ENCODE data around the gene ATP6V1E1. TPM values are rescaled to one million over a fixed set of nuclear protein-coding genes. Genes with fewer than 3 reads are reported as not detected.

ATP6V1E1 gene
- total and polyA plus RNA-seq, 8 donors = 80.6 to 140 (median 95.1) TPM

DNA sequence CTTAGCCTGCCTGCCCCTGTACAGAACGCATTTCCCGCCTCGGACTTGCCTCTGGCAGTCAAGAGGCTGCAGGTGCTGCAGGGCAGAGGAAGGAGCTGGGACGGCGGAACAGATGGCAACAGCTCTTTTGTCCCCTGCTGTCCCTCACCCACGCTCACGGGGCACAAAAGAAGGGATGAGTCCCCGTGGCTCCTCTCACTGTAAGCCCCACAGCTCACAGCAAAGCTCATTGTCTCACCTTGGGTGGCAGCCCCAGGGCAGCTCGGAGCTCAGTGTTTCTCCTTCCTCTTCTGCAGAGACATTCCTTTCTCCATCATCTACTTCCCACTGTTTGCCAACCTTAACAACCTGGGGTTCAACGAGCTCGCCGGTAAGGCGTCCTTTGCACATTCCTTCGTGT, 40.9 kb downstream of the ATP6V1E1 start:
- ATAC-seq = no peak
- intact Hi-C loops (cut with DNase I) = no loop called here
- H3K9me3 ChIP-seq = no peaks in the 10 kb centered on the region

DNA sequence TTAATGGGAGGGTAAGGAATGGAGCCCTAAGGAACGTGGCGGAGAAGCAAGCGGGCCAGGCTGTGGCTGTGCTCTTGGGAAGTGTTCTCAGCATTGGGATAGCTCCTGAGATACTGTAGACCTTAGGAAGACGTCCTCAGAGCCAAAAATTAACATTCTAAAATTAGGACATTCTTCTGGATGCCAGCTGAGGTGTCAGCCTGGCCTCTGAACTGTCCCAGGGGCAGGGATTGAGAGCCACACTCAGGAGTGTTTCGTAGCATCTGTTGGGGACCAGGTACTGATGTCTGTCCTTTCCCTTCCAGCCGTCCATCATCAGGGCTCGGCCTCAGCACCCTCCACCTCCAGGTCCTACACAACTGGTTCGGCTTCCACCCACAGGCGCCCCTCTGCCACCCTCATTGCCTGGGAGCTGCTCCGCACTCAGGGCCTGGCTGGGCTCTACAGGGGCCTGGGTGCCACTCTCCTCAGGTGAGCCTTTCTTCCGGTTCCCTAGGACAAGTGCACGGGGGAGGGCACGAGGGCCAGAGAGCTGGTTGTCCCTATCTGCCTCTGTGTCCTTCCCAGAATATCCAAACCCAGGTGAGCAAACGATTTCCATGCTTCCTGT, 41.6 kb downstream of the ATP6V1E1 start:
- no peak for ATAC-seq
- TF ChIP-seq, protein P1, sequence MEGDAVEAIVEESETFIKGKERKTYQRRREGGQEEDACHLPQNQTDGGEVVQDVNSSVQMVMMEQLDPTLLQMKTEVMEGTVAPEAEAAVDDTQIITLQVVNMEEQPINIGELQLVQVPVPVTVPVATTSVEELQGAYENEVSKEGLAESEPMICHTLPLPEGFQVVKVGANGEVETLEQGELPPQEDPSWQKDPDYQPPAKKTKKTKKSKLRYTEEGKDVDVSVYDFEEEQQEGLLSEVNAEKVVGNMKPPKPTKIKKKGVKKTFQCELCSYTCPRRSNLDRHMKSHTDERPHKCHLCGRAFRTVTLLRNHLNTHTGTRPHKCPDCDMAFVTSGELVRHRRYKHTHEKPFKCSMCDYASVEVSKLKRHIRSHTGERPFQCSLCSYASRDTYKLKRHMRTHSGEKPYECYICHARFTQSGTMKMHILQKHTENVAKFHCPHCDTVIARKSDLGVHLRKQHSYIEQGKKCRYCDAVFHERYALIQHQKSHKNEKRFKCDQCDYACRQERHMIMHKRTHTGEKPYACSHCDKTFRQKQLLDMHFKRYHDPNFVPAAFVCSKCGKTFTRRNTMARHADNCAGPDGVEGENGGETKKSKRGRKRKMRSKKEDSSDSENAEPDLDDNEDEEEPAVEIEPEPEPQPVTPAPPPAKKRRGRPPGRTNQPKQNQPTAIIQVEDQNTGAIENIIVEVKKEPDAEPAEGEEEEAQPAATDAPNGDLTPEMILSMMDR (IDR thresholded peaks at IDR 0.05) = no peak

More for the DNA sequence above, 40.9 kb downstream of the ATP6V1E1 start:
- H3K27me3 ChIP-seq = no peaks in the 10 kb centered on the region
- H3K4me3 ChIP-seq = no peak overlapping the region
- H3K36me3 ChIP-seq = peaks cover 0 to 30% of the 10 kb centered on the region in 2 donors
- TF ChIP-seq, protein P1 (IDR thresholded peaks at IDR 0.05) = no peak
- no peak overlapping the region for H3K27ac ChIP-seq
- no peak for DNase-seq
- no peaks in the 10 kb centered on the region for H3K4me1 ChIP-seq

DNA sequence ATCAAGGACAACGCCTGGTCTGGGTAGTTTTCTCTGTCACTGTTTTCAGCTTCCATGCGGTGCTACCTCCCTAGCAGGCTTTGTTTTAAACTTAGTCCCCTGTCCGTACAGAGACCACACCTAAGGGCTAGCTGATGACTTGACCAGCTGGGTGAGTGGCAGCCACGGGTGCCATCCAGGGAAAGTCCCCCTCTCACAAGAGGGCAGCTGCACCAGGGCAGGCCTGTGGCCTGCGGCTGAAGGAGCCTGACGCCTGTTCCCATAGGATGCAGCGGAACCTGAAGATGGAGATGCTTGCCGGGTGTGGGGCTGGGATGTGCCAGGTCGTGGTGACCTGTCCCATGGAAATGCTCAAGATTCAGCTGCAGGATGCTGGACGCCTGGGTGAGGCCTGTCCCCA, 45.4 kb downstream of the ATP6V1E1 start:
- Histone ChIP-seq H3K27me3 (no peaks in the 10 kb centered on the region), H3K27ac (no peak overlapping the region), H3K4me1 (no peaks in the 10 kb centered on the region), H3K9me3 (no peaks in the 10 kb centered on the region), H3K36me3 (no peaks in the 10 kb centered on the region), H3K4me3 (no peak overlapping the region)
- TF ChIP-seq, protein P1 (IDR thresholded peaks at IDR 0.05) = no peak
- intact Hi-C loops (cut with DNase I) = no loop called here
- DNase-seq (no peak), ATAC-seq (no peak)

More for the DNA sequence above, 41.6 kb downstream of the ATP6V1E1 start:
- no peak overlapping the region for H3K27ac ChIP-seq
- no peaks in the 10 kb centered on the region for H3K4me1 ChIP-seq
- no peak overlapping the region for H3K4me3 ChIP-seq
- no peak for DNase-seq
- H3K36me3 ChIP-seq = peaks cover 0 to 23% of the 10 kb centered on the region in 2 donors
- H3K27me3 ChIP-seq = no peaks in the 10 kb centered on the region
- H3K9me3 ChIP-seq = no peaks in the 10 kb centered on the region
- intact Hi-C loops (cut with DNase I) = no loop called here

DNA sequence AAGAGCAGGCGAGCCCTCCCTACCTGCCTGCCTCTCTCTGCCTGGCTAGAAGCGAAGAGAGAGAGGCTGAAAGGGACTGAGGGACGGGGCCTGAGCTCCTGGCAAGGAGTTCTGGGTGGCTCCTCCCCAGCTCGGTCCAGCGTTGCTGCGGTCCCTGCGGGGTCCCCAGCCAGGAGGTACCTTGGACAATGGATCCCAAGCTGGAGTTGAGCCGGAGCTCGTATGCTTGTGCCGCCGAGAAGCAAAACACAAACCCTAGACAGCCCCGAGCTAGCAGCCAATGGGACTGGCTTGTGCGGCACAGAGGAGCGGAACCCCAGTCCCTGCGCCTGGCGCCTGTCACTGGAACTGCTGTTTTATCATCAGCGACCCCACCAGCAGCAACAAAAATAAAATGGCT, 46.9 kb downstream of the ATP6V1E1 start:
- TF ChIP-seq, protein P1 (IDR thresholded peaks at IDR 0.05) = no peak
- H3K27me3 ChIP-seq = no peaks in the 10 kb centered on the region
- no peak overlapping the region for H3K4me3 ChIP-seq
- intact Hi-C loops (cut with DNase I) = no loop called here
- no peaks in the 10 kb centered on the region for H3K36me3 ChIP-seq
- no peaks in the 10 kb centered on the region for H3K9me3 ChIP-seq
- no peak overlapping the region for H3K27ac ChIP-seq
- no peak for DNase-seq
- ATAC-seq = no peak
- H3K4me1 ChIP-seq = no peaks in the 10 kb centered on the region

DNA sequence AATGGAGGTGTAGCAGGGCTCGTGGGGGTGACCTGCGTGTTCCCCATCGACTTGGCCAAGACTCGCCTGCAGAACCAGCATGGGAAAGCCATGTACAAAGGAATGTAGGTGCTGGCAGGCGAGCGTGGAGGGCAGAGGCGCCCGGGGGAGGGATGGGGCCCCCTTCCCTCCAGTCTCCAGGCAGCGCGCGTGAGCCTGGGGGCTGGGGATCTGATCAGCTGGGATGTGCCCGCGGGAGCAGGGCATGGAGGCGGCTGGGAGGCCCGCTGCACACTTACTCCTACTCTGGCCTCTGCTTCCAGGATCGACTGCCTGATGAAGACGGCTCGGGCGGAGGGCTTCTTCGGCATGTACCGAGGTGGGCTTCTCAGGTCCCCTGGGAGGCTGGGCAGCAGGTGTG, 47.5 kb downstream of the ATP6V1E1 start:
- Histone ChIP-seq H3K9me3 (no peaks in the 10 kb centered on the region), H3K27ac (no peak overlapping the region), H3K4me1 (no peaks in the 10 kb centered on the region), H3K27me3 (no peaks in the 10 kb centered on the region), H3K4me3 (no peak overlapping the region), H3K36me3 (no peaks in the 10 kb centered on the region)
- TF ChIP-seq, protein P1 (IDR thresholded peaks at IDR 0.05) = no peak
- no peak for ATAC-seq
- no peak for DNase-seq
- intact Hi-C loops (cut with DNase I) = no loop called here

All from left lung (tissue), 10 donors.